ENCODE data around the gene GRID2.

Gene GRID2

DNA sequence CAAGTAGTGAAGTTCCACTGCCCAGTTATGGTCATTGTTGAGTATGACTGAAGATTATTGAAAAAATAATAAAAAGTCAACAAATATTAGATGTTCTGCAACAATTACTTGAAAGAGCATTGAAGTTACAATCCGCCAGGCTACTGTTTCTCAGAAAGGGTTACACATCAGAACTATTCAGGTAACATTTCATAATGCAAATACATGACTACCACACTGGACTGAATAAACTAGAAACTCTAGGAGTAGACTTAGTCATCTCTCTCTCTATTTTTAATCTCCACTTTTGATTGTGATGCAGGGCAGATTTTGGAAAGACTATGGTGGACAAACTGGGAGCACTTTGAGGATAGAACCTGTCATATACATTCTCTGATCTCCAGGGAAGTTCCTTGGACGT, 776.5 kb downstream of the GRID2 start:
- no peak for DNase-seq (ENCODE audit: low spot score)

DNA sequence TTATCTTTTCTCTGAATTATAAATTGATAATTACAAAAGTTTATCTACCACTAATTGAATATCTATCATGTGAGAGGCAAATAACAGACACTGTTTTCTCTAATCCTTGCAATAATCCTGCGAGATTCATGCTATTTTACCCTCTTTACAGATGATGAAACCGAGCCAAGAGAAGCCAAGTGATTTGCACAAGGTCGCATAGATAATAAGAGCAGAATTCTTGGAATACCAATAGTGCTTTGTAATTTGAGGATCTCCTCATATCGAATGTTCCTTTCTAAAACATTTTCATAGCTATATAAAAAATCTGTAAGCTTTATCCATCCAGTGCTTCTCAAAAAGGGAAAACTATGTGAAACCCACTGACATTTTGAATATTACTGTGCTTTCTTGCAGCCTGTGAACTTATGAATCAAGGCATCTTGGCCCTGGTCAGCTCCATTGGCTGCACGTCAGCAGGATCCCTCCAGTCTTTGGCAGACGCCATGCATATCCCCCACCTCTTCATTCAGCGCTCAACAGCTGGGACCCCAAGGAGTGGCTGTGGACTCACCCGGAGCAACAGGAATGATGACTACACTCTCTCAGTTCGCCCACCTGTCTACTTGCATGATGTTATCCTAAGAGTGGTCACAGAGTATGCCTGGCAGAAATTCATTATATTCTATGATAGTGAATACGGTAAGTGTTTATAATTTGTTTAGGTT, 781.0 kb downstream of the GRID2 start:
- no peak for DNase-seq (ENCODE audit: low spot score)

DNA sequence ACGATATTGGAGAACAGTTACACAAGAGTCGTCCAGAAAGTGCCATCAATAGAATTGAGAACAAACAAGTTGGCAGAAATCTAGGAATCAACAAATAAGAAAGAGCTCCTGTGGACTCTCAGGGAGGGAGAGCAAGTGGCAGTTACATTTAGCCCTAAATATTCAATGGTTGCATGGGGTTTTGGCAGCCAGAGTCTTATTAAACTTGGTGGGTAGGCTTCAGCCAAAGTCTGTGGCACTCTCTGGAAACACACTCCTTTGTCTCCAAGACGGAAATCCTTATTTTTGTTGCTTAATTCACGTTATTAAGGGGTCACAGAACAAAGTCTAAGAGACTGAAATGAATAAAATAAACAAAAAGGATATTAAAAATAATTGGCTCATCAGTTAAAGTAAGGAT, 782.6 kb downstream of the GRID2 start:
- no peak for DNase-seq (ENCODE audit: low spot score)

DNA sequence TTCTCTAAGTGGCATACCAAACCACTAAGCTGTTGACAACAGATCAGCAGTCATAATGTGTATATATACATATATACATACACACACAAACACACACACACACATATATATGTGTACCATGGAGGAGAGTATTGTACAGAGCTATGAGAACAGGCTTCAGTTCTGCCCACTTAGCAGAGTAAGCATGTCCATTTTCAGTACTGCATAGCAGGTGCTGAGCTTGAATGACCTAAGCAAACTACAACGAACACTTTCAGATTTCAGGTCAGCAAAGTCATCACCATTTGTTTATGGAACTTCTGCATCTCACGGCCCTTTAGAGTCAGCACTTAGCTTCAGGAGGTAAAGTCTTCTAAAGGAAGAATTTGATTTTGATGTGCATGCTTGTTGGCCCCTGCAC, 789.0 kb downstream of the GRID2 start:
- no peak for DNase-seq (ENCODE audit: low spot score)

DNA sequence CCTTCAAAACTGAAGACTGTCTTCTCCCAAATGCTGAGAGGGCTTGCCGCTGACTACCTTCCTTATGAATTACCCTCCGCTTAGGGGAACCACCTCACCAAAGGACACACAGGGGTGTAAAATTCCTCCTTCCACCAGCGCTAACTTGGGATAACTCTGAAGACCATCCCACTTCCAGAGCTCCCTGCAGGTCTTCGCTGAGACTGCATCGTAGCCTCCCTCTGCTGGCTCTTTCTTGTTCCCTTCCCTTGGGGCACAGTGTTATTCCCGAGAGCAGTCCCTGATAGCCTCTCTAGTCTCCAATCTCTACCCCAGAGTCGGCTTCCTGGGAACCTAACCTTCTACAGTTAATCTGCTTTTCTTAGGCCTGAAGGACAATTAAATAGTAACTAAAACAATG, 799.3 kb downstream of the GRID2 start:
- DNase-seq (ENCODE audit: low spot score), result no peak

DNA sequence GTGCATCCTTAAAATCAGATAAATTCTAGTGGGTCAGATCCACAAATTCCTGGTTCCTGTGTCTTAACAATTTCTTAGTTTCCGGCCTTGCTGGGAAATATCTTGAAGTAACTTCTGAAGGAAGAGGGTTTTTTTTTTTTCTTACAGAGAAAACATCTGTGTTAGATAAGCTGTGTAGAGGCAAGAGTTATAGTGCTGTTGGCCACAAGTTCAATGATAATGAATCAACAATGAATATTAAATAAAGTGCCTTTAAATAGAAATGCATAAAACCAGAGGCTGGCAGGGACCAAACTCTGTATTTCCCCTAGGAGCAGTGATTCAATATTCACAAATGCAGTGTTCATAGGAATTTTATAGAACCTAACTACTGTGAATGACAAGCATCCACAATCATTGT, 812.9 kb downstream of the GRID2 start:
- DNase-seq (ENCODE audit: low spot score), result no peak

DNA sequence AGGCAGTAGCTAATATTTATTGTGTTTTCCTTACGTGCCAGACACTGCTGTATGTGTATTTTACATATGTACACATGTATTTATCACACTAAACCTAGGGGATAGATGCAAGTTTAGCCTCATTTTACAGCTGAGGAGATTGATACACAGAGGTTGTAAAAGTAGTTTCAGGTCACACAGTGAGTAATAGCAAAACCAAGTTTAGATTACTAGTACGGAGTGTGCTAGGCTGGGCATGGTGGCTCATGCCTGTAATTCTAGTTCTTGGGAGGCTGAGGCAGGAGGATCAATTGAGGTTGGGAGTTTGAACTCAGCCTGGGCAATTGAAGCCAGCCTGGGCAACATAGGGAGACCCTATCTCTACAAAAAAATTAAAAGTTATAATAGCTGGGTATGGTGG, 823.7 kb downstream of the GRID2 start:
- DNase-seq (ENCODE audit: low spot score), result no peak

DNA sequence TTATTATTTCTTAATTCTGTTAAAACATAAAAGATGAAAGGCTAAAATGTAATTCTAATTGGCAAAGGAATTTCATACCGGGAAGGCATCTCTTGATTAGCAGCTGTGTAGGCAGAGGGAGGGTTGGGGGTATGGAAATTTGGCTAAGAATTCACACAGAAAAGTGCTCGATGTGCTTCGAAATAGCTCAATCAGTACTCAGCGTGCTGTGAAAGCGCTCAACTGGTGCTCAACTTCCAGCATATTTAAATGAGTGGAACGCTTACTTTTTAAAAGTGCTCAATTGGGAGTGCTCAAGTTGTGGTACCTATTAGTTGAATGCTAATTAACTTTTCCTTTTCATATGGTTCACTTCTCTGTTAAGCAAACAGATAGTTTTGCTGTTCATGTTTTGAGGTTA, 828.9 kb downstream of the GRID2 start:
- no peak for DNase-seq (ENCODE audit: low spot score)

DNA sequence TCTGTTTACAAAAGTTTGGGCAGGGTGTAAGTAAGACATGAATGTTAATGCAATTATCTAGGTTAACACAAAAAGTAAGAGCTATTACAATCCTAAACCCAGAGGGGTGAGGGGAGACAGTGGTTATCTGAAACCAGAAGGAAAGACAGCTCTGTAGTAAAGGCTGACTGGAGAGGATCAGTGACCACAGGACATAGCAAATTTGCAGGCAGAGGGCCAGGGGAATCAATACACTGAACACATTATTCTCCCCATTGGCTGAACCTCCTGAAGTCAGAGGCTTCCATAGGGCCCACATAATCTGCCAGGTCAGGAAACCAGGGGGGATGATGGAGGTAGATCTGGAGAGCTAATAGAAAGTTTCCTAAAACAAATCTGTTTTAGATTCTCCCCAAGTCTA, 835.4 kb downstream of the GRID2 start:
- no peak for DNase-seq (ENCODE audit: low spot score)

DNA sequence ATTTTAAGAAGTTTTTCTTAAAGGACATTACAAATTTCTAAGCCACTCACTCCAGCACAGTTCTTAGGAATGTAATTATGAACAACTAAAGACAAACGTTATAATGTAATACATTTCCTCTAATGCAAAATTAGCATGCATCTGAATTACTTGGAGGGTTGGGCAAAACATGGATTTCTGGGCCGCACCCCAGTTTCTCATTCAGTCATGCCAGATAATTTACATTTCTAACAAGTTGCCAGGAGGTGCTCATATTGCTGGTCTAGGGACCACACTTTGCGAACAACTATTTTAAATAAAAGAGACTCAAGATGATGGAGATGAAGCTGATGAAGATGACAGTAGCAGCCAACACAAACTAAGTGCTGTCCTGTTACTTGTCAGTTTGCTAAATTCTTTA, 840.1 kb downstream of the GRID2 start:
- DNase-seq (ENCODE audit: low spot score), result no peak

DNA sequence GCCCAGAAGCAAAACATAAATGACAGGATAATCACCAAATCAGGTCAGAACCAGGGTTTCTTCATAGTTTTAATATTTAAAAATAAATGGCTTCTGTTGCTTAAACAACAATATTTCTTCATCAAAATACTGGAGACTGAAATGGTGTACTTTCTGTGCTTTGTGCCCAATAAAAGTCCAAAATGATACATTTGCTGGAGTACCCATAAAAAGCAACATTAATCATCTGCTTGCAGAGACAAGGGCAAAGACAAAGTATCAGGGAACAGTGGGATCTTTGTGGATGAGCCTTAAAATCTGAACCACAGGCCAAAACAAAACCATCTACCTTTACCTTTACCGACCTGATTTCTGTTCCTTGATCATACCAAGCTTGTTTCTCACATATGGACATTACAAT, 840.9 kb downstream of the GRID2 start:
- DNase-seq (ENCODE audit: low spot score), result no peak

DNA sequence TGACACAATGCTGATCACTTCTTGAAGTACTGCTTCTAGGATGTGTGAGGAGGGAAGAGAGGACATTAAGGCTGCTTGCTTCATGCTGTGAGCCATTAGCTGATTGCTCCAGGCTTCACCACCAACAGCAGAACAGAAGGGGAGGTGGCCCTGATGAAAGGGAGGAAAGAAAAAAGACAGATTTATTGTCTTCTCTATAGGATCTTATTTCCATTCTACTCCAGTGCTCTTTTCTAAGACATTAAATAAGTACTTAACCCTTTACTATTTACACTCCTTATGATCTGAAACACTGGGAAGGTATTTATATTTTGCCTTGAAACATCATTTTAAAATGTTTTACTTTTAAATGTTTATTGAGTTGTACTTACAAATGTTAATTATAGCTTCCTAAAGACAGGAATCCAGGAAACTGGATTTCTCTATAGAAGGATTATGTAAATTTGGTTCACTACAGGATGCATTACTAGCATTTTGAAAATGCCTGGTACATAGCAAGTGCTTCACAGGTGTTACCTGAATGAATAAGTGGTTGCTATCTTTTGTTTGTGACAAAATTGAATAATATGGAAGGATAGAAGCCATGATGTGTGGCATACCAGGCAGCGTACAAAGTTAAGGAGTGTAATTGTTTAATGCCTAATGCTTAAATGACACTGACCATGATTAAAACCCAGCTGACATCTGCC, 843.9 kb downstream of the GRID2 start:
- no peak for DNase-seq (ENCODE audit: low spot score)

DNA sequence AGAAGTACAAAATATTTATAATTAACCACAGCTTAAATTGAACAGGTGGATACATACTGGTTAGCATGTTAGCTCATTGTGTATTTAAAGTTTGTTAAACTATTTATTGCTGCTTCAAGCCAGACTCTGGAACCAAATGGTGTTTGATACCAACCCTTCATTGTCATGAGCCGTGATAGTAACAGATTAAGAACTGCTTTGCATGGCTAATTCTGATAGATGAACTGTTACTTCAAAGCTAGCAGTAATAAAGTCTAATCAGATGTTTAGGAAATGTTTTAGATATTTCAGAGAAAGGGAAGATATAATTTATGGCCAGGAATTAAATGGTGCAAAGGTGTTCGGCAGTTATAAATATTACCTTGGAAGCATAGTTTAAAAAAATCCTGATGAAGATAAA, 848.7 kb downstream of the GRID2 start:
- DNase-seq (ENCODE audit: low spot score), result no peak

DNA sequence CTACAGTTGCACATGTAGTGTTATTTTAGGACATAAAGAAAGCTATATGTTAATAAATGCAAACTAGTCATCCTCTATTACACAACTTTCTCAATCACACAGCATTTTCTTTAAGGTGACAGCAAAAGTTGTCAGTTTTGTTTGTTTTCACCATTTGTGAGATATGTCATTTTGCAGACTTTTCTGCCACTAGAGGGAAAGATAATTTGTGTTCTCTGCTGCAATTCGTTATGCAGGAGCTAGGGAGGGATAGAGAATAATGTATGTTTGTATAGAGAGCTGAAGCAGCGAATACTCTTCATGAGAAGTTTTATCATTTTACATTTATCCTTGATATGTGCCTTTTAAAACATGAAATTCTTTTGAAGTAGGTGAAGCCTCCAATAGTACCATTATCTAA, 854.2 kb downstream of the GRID2 start:
- DNase-seq (ENCODE audit: low spot score), result no peak

DNA sequence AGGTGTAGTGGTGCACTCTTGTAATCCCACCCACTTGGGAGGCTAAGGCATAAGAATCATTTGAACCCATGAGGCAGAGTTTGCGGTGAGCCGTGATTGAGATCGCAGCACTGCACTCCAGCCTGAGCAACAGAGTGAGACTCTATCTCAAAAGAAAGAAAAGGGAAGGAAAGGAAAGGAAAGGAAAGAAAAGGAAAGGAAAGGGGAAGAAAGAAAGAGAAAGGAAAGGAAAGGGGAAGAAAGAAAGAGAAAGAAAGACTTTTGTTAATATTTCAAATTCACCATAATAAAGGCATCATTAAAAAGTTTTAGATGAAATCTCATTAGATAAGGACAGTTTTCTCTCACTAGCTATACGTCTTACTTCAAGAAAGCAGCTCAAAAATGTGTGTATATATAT, 864.3 kb downstream of the GRID2 start:
- DNase-seq (ENCODE audit: low spot score), result no peak

DNA sequence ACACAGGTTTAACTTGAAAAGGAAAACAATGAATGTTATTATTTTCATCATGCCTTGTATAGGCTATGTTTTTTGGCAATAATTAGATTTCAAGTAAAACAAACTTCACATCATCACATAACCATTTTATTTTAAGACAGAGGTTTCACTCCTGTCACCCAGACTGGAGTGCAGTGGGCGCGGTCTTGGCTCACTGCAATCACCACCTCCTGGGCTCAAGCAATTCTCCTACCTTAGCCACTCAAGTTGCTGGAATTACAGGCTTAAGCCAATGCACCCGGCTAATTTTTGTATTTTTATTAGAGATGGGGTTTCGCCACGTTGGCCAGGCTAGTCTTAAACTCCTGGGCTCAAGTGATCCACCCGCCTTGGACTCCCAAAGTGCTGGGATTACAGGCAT, 866.2 kb downstream of the GRID2 start:
- DNase-seq (ENCODE audit: low spot score), result no peak

DNA sequence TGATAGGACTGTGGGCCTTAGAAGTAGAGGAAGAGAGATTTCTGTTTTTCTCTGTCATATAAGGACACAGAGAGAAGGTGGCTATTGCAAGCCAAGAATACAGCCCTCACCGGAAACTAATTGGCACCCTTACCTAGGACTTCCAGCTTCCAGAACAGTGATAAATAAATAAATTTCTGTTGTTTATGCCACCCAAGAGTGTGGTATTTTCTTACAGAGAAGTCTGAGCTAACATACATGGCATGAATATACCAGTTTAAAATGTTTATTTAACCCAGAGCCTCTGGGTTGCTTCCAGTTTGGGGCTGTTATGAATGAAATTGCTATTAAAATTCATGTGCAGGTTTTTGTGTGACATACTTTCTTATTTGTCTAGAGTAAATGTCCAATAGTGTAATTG, 870.8 kb downstream of the GRID2 start:
- no peak for DNase-seq (ENCODE audit: low spot score)

DNA sequence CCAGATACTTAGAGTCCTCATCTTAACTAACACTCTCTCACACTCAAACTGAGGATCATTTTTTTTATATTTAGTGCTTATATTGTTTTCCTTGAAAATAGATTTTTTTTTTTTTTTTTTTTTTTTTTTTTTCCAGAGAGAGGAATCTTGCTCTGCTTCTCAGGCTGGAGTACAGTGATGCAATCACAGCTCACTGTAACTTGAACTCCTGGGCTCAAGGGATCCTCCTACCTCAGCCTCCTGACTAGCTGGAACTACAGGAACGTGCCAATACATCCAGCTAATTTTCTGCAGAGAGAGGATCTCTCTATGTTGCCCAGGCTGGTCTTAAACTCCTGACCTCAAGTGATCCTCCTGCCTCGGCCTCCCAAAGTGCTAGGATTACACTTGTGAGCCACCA, 874.5 kb downstream of the GRID2 start:
- DNase-seq (ENCODE audit: low spot score), result no peak

DNA sequence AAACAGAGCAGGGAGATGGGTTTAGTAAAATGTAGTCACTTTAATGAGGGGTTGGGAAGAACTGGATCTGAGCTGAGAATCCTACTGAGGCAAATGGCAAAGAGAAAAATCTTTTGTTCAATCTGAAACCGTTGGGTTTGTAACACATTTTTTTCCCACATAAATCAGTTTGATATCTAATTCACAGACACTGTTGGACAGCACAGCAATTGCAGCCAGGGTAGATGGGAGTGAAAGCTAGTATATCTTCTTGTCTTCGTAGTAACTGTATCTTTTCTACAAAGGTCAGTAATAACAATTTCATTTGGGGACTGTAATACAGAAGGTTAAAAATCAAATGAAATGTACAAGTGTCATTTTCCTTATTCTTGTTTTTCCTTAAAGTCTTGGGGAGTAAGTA, 875.3 kb downstream of the GRID2 start:
- no peak for DNase-seq (ENCODE audit: low spot score)

DNA sequence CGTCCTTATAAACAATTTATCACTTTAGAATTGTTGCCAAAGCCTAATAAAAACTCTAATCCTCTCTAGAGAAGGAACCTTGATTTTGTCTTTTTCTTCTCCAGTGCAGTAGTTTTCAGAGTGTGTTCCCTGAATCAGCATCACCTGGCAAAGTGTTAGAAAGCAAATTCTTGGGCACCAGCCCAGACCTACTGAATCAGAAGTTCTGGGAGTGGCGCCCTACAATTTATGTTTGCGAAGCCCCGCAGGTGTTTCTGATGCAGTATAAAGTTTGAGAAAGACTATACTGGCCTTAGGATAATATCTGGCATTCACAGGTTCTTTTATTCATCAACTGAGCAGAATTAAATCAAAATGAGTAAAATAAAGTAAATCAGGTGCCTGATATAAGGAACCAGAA, 879.0 kb downstream of the GRID2 start:
- no peak for DNase-seq (ENCODE audit: low spot score)

DNA sequence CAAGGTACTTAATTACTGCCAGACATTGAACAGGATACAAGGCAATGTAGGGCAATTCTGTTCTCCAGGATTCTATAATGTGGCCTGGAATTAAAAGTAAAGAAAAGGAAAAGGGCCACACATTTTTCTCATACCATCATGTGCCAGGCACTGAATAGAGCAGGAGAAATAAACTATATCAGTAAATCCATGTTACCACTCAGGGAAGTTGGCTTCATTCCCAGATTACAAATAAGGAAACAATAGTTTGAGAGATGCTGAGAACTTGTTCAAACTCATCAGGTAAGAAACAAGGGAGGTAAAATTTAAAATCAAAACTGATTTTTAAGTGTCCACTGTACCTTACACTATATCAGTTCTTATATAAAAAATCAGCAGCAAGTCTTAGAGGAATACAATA, 879.8 kb downstream of the GRID2 start:
- no peak for DNase-seq (ENCODE audit: low spot score)

DNA sequence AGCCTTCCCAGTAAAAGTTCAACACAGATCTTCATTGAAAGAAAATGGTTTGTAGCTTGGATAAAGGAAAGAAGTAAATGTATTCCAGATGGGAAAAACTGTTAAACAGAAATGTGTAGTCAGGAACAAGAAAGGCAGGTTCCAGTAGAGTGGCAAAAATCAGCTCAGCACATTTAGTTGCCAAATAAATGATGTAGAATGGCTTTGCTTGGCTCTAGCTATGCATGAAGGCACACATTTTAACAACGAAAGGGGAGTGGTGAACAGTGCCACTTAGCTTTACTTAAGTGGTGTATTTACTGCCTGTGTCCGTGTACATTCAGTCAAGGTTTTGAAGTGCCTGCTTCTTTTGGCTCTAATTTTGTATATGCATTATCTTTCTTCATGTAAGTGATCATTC, 880.3 kb downstream of the GRID2 start:
- no peak for DNase-seq (ENCODE audit: low spot score)

DNA sequence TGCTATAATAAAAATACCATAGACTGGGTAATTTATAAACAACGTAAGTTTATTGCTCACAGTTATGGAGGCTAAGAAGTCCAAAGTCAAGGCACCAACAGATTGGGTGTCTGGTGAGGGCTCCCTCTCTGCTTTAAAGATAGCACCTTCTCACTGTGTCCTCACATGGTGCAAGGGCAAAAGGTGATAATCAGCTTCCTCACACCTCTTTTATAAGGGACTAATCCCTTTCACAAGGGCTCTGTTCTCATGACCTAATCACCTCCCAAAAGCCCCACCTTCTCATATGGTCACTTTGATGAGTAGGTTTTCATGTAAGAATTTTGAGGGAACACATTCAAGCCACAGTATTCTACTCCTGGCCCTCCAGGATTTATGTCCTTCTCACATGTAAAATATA, 883.1 kb downstream of the GRID2 start:
- no peak for DNase-seq (ENCODE audit: low spot score)

DNA sequence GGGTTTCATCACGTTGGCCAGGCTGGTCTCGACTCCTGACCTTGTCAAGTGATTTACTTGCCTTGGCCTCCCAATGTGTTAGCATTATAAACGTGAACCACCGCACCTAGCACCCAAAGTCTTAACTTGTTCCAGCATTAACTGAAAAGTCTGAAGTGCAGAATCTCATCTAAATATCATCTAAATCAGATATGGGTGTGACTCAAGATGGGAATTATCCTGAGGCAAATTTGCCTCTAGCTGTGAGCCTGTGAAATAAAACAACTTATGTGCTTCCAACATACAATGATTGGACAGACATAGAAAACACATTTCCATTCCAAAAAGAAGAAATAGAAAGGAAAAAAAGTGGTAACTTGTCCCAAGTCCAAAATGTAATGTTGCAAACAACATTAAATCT, 883.7 kb downstream of the GRID2 start:
- DNase-seq (ENCODE audit: low spot score), result no peak
